B cell (primary cell): ENCODE data around the gene RCN2. TPM values are rescaled to one million over a fixed set of nuclear protein-coding genes. Genes with fewer than 3 reads are reported as not detected.

Experiments used
- ATAC-seq: fragments of 200-7000 bp; cut with Tn5 transposase; one replicate; pipeline ENCODE4 v1.10.0; 2021; ENCODE audit warnings: low read depth, mild to moderate bottlenecking, moderate number of reproducible peaks, moderate library complexity
- CTCF ChIA-PET: fragments of 350-600 bp; sonication (Branson Sonifier 250); formaldehyde crosslinking; loops from one replicate; lab custom pipeline; 2021; ENCODE audit warnings: antibody characterized with exemption, inconsistent platforms; lab: Charles Lee
- POLR2A ChIA-PET: fragments of 350-600 bp; sonication (Branson Sonifier 250); formaldehyde crosslinking; loops from one replicate; lab custom pipeline; 2021; ENCODE audit warnings: antibody characterized with exemption; lab: Charles Lee
- DNase-seq: peaks from one replicate; pipeline ENCODE4 v3.0.0; 2013
- H2AFZ ChIP-seq: 2 replicates; pipeline ENCODE4 v1.6.1; 2012; ENCODE audit warnings: mild to moderate bottlenecking, low read depth, low read length; ENCODE audit not compliant: insufficient read depth, poor library complexity, severe bottlenecking
- H3K27ac ChIP-seq, 2 donors: 1 replicate in 1 of 2; 2 replicates in 1 of 2; pipeline ENCODE4 v1.5.1; 2012 to 2013; ENCODE audit warnings: low read length in 2 of 2, mild to moderate bottlenecking in 2 of 2, moderate library complexity in 1 of 2
- H3K27me3 ChIP-seq, 4 experiments: fragments of 200-600 bp in 1 of 4; sonication (generic) in 1 of 4; replicated peaks in 1 of 4; 1 replicate in 2 of 4; 2 replicates in 2 of 4; pipeline versions ENCODE4 v1.6.1 to v1.7.0; 2013 to 2016; ENCODE audit warnings: low read length in 3 of 4, mild to moderate bottlenecking in 2 of 4, mixed read lengths in 1 of 4, moderate library complexity in 1 of 4; ENCODE audit not compliant: insufficient read depth in 4 of 4, control insufficient read depth in 3 of 4; ENCODE audit errors: control extremely low read depth in 1 of 4
- H3K36me3 ChIP-seq, 2 experiments: replicated peaks in 1 of 2; 1 replicate in 1 of 2; 2 replicates in 1 of 2; pipeline versions ENCODE4 v1.6.1 to v1.7.1; 2013; ENCODE audit warnings: low read length in 1 of 2; ENCODE audit not compliant: insufficient read depth in 2 of 2, control insufficient read depth in 1 of 2; ENCODE audit errors: control extremely low read depth in 1 of 2, extremely low read depth in 1 of 2
- H3K4me1 ChIP-seq, 2 donors: fragments of 200-600 bp in 1 of 2; sonication (generic) in 1 of 2; 1 replicate in 1 of 2; 2 replicates in 1 of 2; pipeline versions ENCODE4 v1.5.1 to v1.6.1; 2013 to 2017; ENCODE audit warnings: low read length in 2 of 2; ENCODE audit not compliant: control insufficient read depth in 2 of 2, insufficient read depth in 2 of 2
- H3K4me2 ChIP-seq: replicated peaks from 2 replicates; pipeline ENCODE3; 2012; ENCODE audit warnings: mild to moderate bottlenecking, low read depth, low read length; ENCODE audit not compliant: poor library complexity, severe bottlenecking
- H3K4me3 ChIP-seq, 5 experiments: fragments of 200-600 bp in 1 of 5; sonication (generic) in 1 of 5; 1 replicate in 3 of 5; 2 replicates in 2 of 5; pipeline versions ENCODE4 v1.5.1 to v1.7.0; 2011 to 2016; ENCODE audit warnings: low read length in 4 of 5, mild to moderate bottlenecking in 4 of 5, low read depth in 2 of 5, control low read depth in 1 of 5, moderate library complexity in 1 of 5; ENCODE audit not compliant: insufficient read depth in 1 of 5; ENCODE audit errors: control extremely low read depth in 1 of 5, extremely low read depth in 1 of 5
- H3K79me2 ChIP-seq: fragments of 200-600 bp; sonication (generic); one replicate; pipeline ENCODE4 v1.6.0; 2016; ENCODE audit warnings: low read length; ENCODE audit not compliant: control insufficient read depth, insufficient read depth
- H3K9ac ChIP-seq: fragments of 200-600 bp; sonication (generic); 2 replicates; pipeline ENCODE4 v1.6.1; 2017; ENCODE audit warnings: mild to moderate bottlenecking, low read length, moderate library complexity
- H3K9me3 ChIP-seq, 3 donors: one replicate each; pipeline versions ENCODE4 v1.6.1 to v1.7.1; 2013; ENCODE audit warnings: low read length in 2 of 3; ENCODE audit not compliant: control insufficient read depth in 2 of 3, insufficient read depth in 1 of 3; ENCODE audit errors: control extremely low read depth in 1 of 3
- H4K20me1 ChIP-seq: 2 replicates; pipeline ENCODE4 v1.6.0; 2012; ENCODE audit warnings: mild to moderate bottlenecking, low read length; ENCODE audit not compliant: insufficient read depth, control insufficient read depth, poor library complexity, severe bottlenecking
- H3K27ac Mint-ChIP-seq: one replicate; pipeline ENCODE4 v1.8.0; 2021; ENCODE audit warnings: mixed read lengths
- H3K27me3 Mint-ChIP-seq: one replicate; pipeline ENCODE4 v1.8.0; 2021; ENCODE audit warnings: mixed read lengths
- H3K4me1 Mint-ChIP-seq: one replicate; pipeline ENCODE4 v1.8.0; 2021; ENCODE audit warnings: mixed read lengths
- H3K4me3 Mint-ChIP-seq: one replicate; pipeline ENCODE4 v1.8.0; 2021; ENCODE audit warnings: mixed read lengths
- H3K9me3 Mint-ChIP-seq: one replicate; pipeline ENCODE4 v1.8.0; 2022; ENCODE audit warnings: mixed read lengths; ENCODE audit not compliant: insufficient read depth
- EZH2 ChIP-seq: IDR thresholded peaks from 2 replicates; pipeline ENCODE4 v1.6.1; 2012; ENCODE audit warnings: borderline replicate concordance, low read depth, mild to moderate bottlenecking, moderate library complexity, low read length; ENCODE audit not compliant: insufficient read depth, poor library complexity, severe bottlenecking
- WGBS: methylation state at CpG from one replicate; pipeline ENCODE4 v1.1.5; 2013; ENCODE audit warnings: missing lambda C conversion rate; ENCODE audit not compliant: insufficient coverage; 5-methylcytosine and 5-hydroxymethylcytosine counted together
- intact Hi-C: fragments of 100-400 bp; cut with micrococcal nuclease; formaldehyde crosslinking; loops from one replicate; pipeline ENCODE4 v1.10.0; 2022
- polyA plus RNA-seq: library from polyadenylated mRNA; depleted of rRNA; stranded (reverse); fragments of >200 nt; gene quantifications from 2 replicates; pipeline ENCODE4 v1.2.3, GENCODE V29; 2012
- total RNA-seq, 2 donors: library from RNA; stranded (reverse); fragments of 120-200 nt in 1 of 2; gene quantifications; 1 replicate in 1 of 2; 2 replicates in 1 of 2; pipeline versions ENCODE4 v1.2.3 to v1.2.4, GENCODE V29; 2013 to 2022
- TF ChIP-seq, protein P1 (sequence below): fragments of 200-600 bp; IDR thresholded peaks from one replicate; pipeline ENCODE4 v1.8.0; 2022; ENCODE audit warnings: antibody characterized with exemption, mild to moderate bottlenecking

Gene RCN2
- total and polyA plus RNA-seq, 2 donors (not counting 1 experiment from before 2014, with no cell fraction given), result 16.7 to 27.8 TPM

DNA sequence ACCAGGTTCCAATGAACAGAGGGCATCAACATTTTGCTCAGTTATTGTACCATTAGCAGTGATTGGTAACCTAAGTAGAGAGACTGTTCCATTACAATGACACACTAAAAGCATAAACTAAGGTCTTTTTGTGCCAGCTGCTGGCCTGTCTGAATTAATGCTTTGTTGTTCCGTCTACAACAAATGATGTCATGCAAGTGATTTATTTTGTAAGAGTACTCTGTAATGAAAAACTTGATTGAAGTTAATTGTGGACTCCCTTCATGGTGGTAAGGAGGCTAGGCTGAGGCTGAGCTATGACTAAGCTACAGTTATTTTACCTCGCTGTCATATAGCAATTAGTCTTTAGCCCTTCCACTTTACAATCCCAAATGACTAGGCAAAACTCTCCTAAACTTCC, 23.2 kb downstream of the RCN2 start:
- intact Hi-C loops, result no loop called here
- Histone ChIP-seq H4K20me1 (no peaks in the 10 kb centered on the region), H3K4me2 (no peak overlapping the region), H2AFZ (no peak overlapping the region), H3K4me1 (no peaks in the 10 kb centered on the region), H3K36me3 (peaks cover 0 to 7% of the 10 kb centered on the region in 2 experiments), H3K27me3 (no peaks in the 10 kb centered on the region), H3K9me3 (no peaks in the 10 kb centered on the region), H3K4me3 (no peak overlapping the region), H3K79me2 (no peaks in the 10 kb centered on the region), H3K9ac (no peak overlapping the region), H3K27ac (no peak overlapping the region)
- DNase-seq, result no peak
- no peak overlapping the region for H3K4me3 Mint-ChIP-seq
- H3K27ac Mint-ChIP-seq, result no peak overlapping the region
- ChIA-PET CTCF (interaction anchor here (0.9 to 1.0 kb wide), 2 partner anchors 77 to 228 kb away, joined by 3 read pairs; no protein-coding TSS in a partner anchor), POLR2A (no interaction called here)
- H3K9me3 Mint-ChIP-seq, result no peaks in the 10 kb centered on the region
- no peaks in the 10 kb centered on the region for H3K4me1 Mint-ChIP-seq
- TF ChIP-seq, protein P1, sequence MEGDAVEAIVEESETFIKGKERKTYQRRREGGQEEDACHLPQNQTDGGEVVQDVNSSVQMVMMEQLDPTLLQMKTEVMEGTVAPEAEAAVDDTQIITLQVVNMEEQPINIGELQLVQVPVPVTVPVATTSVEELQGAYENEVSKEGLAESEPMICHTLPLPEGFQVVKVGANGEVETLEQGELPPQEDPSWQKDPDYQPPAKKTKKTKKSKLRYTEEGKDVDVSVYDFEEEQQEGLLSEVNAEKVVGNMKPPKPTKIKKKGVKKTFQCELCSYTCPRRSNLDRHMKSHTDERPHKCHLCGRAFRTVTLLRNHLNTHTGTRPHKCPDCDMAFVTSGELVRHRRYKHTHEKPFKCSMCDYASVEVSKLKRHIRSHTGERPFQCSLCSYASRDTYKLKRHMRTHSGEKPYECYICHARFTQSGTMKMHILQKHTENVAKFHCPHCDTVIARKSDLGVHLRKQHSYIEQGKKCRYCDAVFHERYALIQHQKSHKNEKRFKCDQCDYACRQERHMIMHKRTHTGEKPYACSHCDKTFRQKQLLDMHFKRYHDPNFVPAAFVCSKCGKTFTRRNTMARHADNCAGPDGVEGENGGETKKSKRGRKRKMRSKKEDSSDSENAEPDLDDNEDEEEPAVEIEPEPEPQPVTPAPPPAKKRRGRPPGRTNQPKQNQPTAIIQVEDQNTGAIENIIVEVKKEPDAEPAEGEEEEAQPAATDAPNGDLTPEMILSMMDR, result no peak
- TF ChIP-seq EZH2, result no peak
- WGBS, result no CpG with 5 or more reads among the region's 2 CpGs
- no peaks in the 10 kb centered on the region for H3K27me3 Mint-ChIP-seq
- ATAC-seq, result no peak

DNA sequence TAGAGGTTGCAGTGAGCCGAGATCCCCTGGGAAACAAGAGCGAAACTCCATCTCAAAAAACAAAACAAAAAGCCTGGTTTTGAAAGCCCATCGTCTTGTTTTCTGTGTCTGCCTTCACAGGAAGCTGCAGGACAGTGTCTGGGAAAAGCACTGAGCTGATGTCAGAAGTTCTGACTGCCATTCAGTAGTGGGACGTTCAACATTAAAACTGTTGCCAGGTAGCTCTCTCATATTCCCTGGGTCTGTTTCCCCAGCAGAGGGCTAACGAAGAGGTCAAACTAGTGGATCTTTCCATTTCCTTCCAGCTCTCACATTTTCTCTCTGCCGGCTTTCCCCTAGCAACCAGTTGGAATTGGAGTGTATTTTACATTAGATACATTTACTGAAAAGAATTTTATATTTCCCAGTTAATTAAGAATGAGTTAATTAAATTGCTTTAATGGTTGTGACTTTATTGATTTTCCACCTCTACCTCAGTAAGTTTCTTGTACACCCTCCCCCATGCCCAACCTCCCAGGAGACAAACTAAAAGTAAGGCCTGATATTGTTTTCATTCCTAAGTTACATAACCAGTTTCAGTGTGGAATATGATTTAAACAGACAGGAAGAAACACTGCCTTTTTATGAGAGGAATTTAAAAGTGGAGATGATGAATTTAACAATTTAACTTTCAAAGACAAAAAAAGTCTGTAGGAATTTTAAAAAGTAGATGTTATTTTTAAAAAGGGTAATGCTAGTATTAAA, 29.9 kb downstream of the RCN2 start:
- Histone ChIP-seq H3K36me3 (no peaks in the 10 kb centered on the region), H3K4me2 (no peak overlapping the region), H2AFZ (no peak overlapping the region), H3K27ac (no peak overlapping the region), H3K4me1 (peaks cover 5 to 11% of the 10 kb centered on the region in 2 donors), H3K79me2 (no peaks in the 10 kb centered on the region), H3K9me3 (no peaks in the 10 kb centered on the region), H3K27me3 (peaks cover 0 to 6% (median 0%) of the 10 kb centered on the region in 4 experiments), H3K9ac (no peak overlapping the region), H4K20me1 (no peaks in the 10 kb centered on the region), H3K4me3 (no peak overlapping the region)
- ATAC-seq, result no peak
- no peak for DNase-seq
- ChIA-PET POLR2A (no interaction called here), CTCF (interaction anchor here (0.7 to 2.2 kb wide), 3 partner anchors 12 to 62 kb away, joined by 3 to 6 read pairs (median 4); no protein-coding TSS in a partner anchor)
- WGBS, result 100% methylated on average over 2 of the region's 6 CpGs
- Mint-ChIP-seq H3K27me3 (peaks cover 13% of the 10 kb centered on the region), H3K4me1 (peaks cover 9% of the 10 kb centered on the region), H3K4me3 (no peak overlapping the region), H3K9me3 (no peaks in the 10 kb centered on the region), H3K27ac (no peak overlapping the region)
- intact Hi-C loops, result no loop called here
- no peak for TF ChIP-seq EZH2
- TF ChIP-seq, protein P1, result no peak
